Colonic mucosa (tissue), 4 donors: ENCODE results near the gene CYLD. TPM values are rescaled to one million over a fixed set of nuclear protein-coding genes. Genes with fewer than 3 reads are reported as not detected.

ENCODE experiments used
- DNase-seq: peaks from one replicate; pipeline ENCODE4 v3.0.0-alpha.2; 2020
- H3K27ac ChIP-seq: fragments of 200-600 bp; one replicate; pipeline ENCODE4 v1.8.0; 2021
- H3K27me3 ChIP-seq: fragments of 200-600 bp; one replicate; pipeline ENCODE4 v1.8.0; 2021
- H3K36me3 ChIP-seq: fragments of 200-600 bp; one replicate; pipeline ENCODE4 v1.8.0; 2021
- H3K4me1 ChIP-seq: fragments of 200-600 bp; one replicate; pipeline ENCODE4 v1.8.0; 2021; ENCODE audit warnings: mild to moderate bottlenecking
- H3K4me3 ChIP-seq: fragments of 200-600 bp; one replicate; pipeline ENCODE4 v1.8.0; 2021
- H3K9ac ChIP-seq, 2 donors: one replicate each; pipeline ENCODE4 v1.7.0; 2013; ENCODE audit warnings: control low read depth in 2 of 2, low read depth in 2 of 2, low read length in 2 of 2
- H3K9me3 ChIP-seq: fragments of 200-600 bp; one replicate; pipeline ENCODE4 v1.8.0; 2021
- CTCF ChIP-seq: fragments of 200-600 bp; IDR thresholded peaks from one replicate; pipeline ENCODE4 v1.8.0; 2022; ENCODE audit warnings: antibody characterized with exemption, mild to moderate bottlenecking
- intact Hi-C: fragments of 100-400 bp; cut with DNase I; formaldehyde crosslinking; loops from one replicate; pipeline ENCODE4 v1.14.1; 2022
- total RNA-seq, 2 donors: library from RNA; stranded (reverse); fragmentation: NEBNext Ultra II Directional in 1 of 2; extraction: Animal tissue kit (Norgen Biotek cat#: 25700) in 1 of 2; gene quantifications; one replicate each; pipeline ENCODE4 v1.2.1, GENCODE V29; 2021
- donor health status: healthy.
- donor health status: DM: no; HTN: no; CAD: no.
- donor health status: DM: no; HTN: no; CAD: no.

Gene CYLD
- total RNA-seq, 2 donors from 2014 or later, result 15.8 to 31.5 TPM

GRCh38 chr16:50752471-50753235, 10.8 kb downstream of the CYLD start:
- no peak for DNase-seq
- Histone ChIP-seq H3K36me3 (no peaks in the 10 kb centered on the region), H3K4me3 (no peak overlapping the region), H3K4me1 (no peaks in the 10 kb centered on the region), H3K9me3 (no peaks in the 10 kb centered on the region), H3K9ac (no peak overlapping the region), H3K27ac (no peak overlapping the region), H3K27me3 (no peaks in the 10 kb centered on the region)
- intact Hi-C loops, result no loop called here
- no peak for TF ChIP-seq CTCF

- intact Hi-C loops, result no loop called here
- H3K36me3 ChIP-seq, result no peaks in the 10 kb centered on the region
- H3K27me3 ChIP-seq, result no peaks in the 10 kb centered on the region
- H3K27ac ChIP-seq, result no peak overlapping the region
- H3K4me1 ChIP-seq, result no peaks in the 10 kb centered on the region
- H3K9me3 ChIP-seq, result no peaks in the 10 kb centered on the region
- DNase-seq, result no peak
- TF ChIP-seq CTCF, result no peak
- H3K9ac ChIP-seq, result no peak overlapping the region
- H3K4me3 ChIP-seq, result no peak overlapping the region
These were observed 14.6 kb downstream of the CYLD start for GRCh38 chr16:50756473-50756872.

GRCh38 chr16:50761267-50761666, 19.4 kb downstream of the CYLD start:
- TF ChIP-seq CTCF, result no peak
- intact Hi-C loops, result no loop called here
- no peaks in the 10 kb centered on the region for H3K4me1 ChIP-seq

GRCh38 chr16:50762241-50762640, 20.4 kb downstream of the CYLD start:
- no peak for DNase-seq
- Histone ChIP-seq H3K27ac (no peak overlapping the region), H3K9ac (no peak overlapping the region), H3K27me3 (no peaks in the 10 kb centered on the region), H3K4me3 (no peak overlapping the region), H3K4me1 (no peaks in the 10 kb centered on the region), H3K9me3 (no peaks in the 10 kb centered on the region), H3K36me3 (no peaks in the 10 kb centered on the region)
- intact Hi-C loops, result no loop called here
- TF ChIP-seq CTCF, result no peak

More at GRCh38 chr16:50761267-50761666, 19.4 kb downstream of the CYLD start:
- no peaks in the 10 kb centered on the region for H3K9me3 ChIP-seq
- H3K27ac ChIP-seq, result no peak overlapping the region
- no peaks in the 10 kb centered on the region for H3K27me3 ChIP-seq
- H3K9ac ChIP-seq, result no peak overlapping the region
- H3K36me3 ChIP-seq, result no peaks in the 10 kb centered on the region
- no peak for DNase-seq
- no peak overlapping the region for H3K4me3 ChIP-seq

- H3K9ac ChIP-seq, result no peak overlapping the region
- DNase-seq, result no peak
- no peak overlapping the region for H3K27ac ChIP-seq
- no peak overlapping the region for H3K4me3 ChIP-seq
- H3K4me1 ChIP-seq, result no peaks in the 10 kb centered on the region
- no peaks in the 10 kb centered on the region for H3K27me3 ChIP-seq
- intact Hi-C loops, result no loop called here
- no peaks in the 10 kb centered on the region for H3K9me3 ChIP-seq
- H3K36me3 ChIP-seq, result no peaks in the 10 kb centered on the region
- TF ChIP-seq CTCF, result no peak
These were observed 21.3 kb downstream of the CYLD start for GRCh38 chr16:50763211-50763610.
